ENCODE results near the gene ADPRHL1.
A peak's percentile ranks its signal among the peaks of the same experiment; 100 is the strongest.

Gene ADPRHL1

GRCh38 chr13:113452942-113453901 is at the start of gene ADPRHL1:
ADPRHL1 (minus strand) TSS chr13:113453488; CDS start chr13:113453437, 51 bp downstream.
- CTCF ChIA-PET = interaction anchor here (0.6 kb wide), 1 partner anchor 113 kb away, joined by 3 read pairs; no protein-coding TSS in a partner anchor

GRCh38 chr13:113502686-113503085 is 49.4 kb upstream of the ADPRHL1 start:
- H3K27me3 Mint-ChIP-seq = no peaks in the 10 kb centered on the region
- H3K27ac Mint-ChIP-seq = no peak overlapping the region
- no peaks in the 10 kb centered on the region for H3K9me3 Mint-ChIP-seq
- CTCF ChIA-PET = no interaction called here
- H3K4me1 Mint-ChIP-seq = no peaks in the 10 kb centered on the region
- peaks cover 38% of the 10 kb centered on the region for H3K36me3 Mint-ChIP-seq
- DNase-seq = no peak
- no peak overlapping the region for H3K4me3 Mint-ChIP-seq

More at GRCh38 chr13:113452942-113453901, at the start of gene ADPRHL1:
- Mint-ChIP-seq H3K4me3 (no peak within 1 kb of the TSS), H3K27ac (no peak within 1 kb of the TSS), H3K9me3 (no peaks in the 10 kb centered on the region), H3K36me3 (peaks cover 9% of the 10 kb centered on the region), H3K4me1 (no peaks in the 10 kb centered on the region), H3K27me3 (no peaks in the 10 kb centered on the region)
- DNase-seq = no peak

- CTCF ChIA-PET = no interaction called here
- Mint-ChIP-seq H3K4me1 (peaks cover 10% of the 10 kb centered on the region), H3K27ac (no peak overlapping the region), H3K27me3 (no peaks in the 10 kb centered on the region), H3K4me3 (no peak overlapping the region), H3K9me3 (no peaks in the 10 kb centered on the region), H3K36me3 (peaks cover 47% of the 10 kb centered on the region)
- no peak for DNase-seq
Observed at GRCh38 chr13:113500530-113501265, 47.4 kb upstream of the ADPRHL1 start.

- peaks cover 15% of the 10 kb centered on the region for H3K4me1 Mint-ChIP-seq
- peaks cover 42% of the 10 kb centered on the region for H3K36me3 Mint-ChIP-seq
- no peak for DNase-seq
- no peak overlapping the region for H3K4me3 Mint-ChIP-seq
- H3K9me3 Mint-ChIP-seq = no peaks in the 10 kb centered on the region
- CTCF ChIA-PET = no interaction called here
- H3K27me3 Mint-ChIP-seq = no peaks in the 10 kb centered on the region
- H3K27ac Mint-ChIP-seq = no peak overlapping the region
Observed at GRCh38 chr13:113499936-113500335, 46.6 kb upstream of the ADPRHL1 start.

- Mint-ChIP-seq H3K36me3 (peaks cover 42% of the 10 kb centered on the region), H3K27me3 (no peaks in the 10 kb centered on the region), H3K4me1 (peaks cover 20% of the 10 kb centered on the region), H3K4me3 (no peak overlapping the region), H3K9me3 (no peaks in the 10 kb centered on the region), H3K27ac (no peak overlapping the region)
- CTCF ChIA-PET = no interaction called here
- no peak for DNase-seq
Observed at GRCh38 chr13:113498905-113499304, 45.6 kb upstream of the ADPRHL1 start.

- Mint-ChIP-seq H3K9me3 (no peaks in the 10 kb centered on the region), H3K27ac (no peak overlapping the region), H3K27me3 (no peaks in the 10 kb centered on the region), H3K4me1 (peaks cover 29% of the 10 kb centered on the region), H3K4me3 (no peak overlapping the region), H3K36me3 (peaks cover 44% of the 10 kb centered on the region)
- no peak for DNase-seq
- CTCF ChIA-PET = interaction anchor here (1.2 kb wide), 2 partner anchors 9 to 34 kb away, joined by 3 read pairs; no protein-coding TSS in a partner anchor
Observed at GRCh38 chr13:113497217-113497616, 43.9 kb upstream of the ADPRHL1 start.

GRCh38 chr13:113495494-113496210 is 42.4 kb upstream of the ADPRHL1 start:
- no peak for DNase-seq
- no peaks in the 10 kb centered on the region for H3K27me3 Mint-ChIP-seq
- H3K9me3 Mint-ChIP-seq = no peaks in the 10 kb centered on the region
- peaks cover 39% of the 10 kb centered on the region for H3K36me3 Mint-ChIP-seq
- peaks cover 36% of the 10 kb centered on the region for H3K4me1 Mint-ChIP-seq
- H3K4me3 Mint-ChIP-seq = no peak overlapping the region
- CTCF ChIA-PET = interaction anchor here (1.2 kb wide), 1 partner anchor 7 kb away, joined by 3 read pairs; no protein-coding TSS in a partner anchor
- H3K27ac Mint-ChIP-seq = no peak overlapping the region

- Mint-ChIP-seq H3K4me3 (peak overlapping the region; percentile 40), H3K36me3 (peaks cover 27% of the 10 kb centered on the region), H3K27ac (peak overlapping the region; percentile 46), H3K27me3 (peaks cover 4% of the 10 kb centered on the region), H3K4me1 (peaks cover 52% of the 10 kb centered on the region), H3K9me3 (no peaks in the 10 kb centered on the region)
- CTCF ChIA-PET = no interaction called here
- no peak for DNase-seq
Observed at GRCh38 chr13:113493315-113493951, 40.1 kb upstream of the ADPRHL1 start.

- Mint-ChIP-seq H3K9me3 (no peaks in the 10 kb centered on the region), H3K27ac (no peak overlapping the region), H3K27me3 (peaks cover 4% of the 10 kb centered on the region), H3K4me3 (peak overlapping the region; percentile 76), H3K36me3 (peaks cover 20% of the 10 kb centered on the region), H3K4me1 (peaks cover 59% of the 10 kb centered on the region)
- DNase-seq = no peak
- CTCF ChIA-PET = no interaction called here
Observed at GRCh38 chr13:113491982-113492381, 38.7 kb upstream of the ADPRHL1 start.

- peaks cover 18% of the 10 kb centered on the region for H3K36me3 Mint-ChIP-seq
- no peaks in the 10 kb centered on the region for H3K9me3 Mint-ChIP-seq
- peak overlapping the region; percentile 76 for H3K4me3 Mint-ChIP-seq
- no peak overlapping the region for H3K27ac Mint-ChIP-seq
- H3K4me1 Mint-ChIP-seq = peaks cover 55% of the 10 kb centered on the region
- CTCF ChIA-PET = no interaction called here
- H3K27me3 Mint-ChIP-seq = peaks cover 4% of the 10 kb centered on the region
- no peak for DNase-seq
Observed at GRCh38 chr13:113491418-113491883, 38.2 kb upstream of the ADPRHL1 start.

GRCh38 chr13:113490496-113491417 is 37.5 kb upstream of the ADPRHL1 start, which contains the start of gene DCUN1D2:
DCUN1D2 (minus strand) TSS chr13:113490711; CDS start chr13:113490669, 42 bp downstream.
- CTCF ChIA-PET = interaction anchor here (0.7 to 1.4 kb wide), 3 partner anchors 10 to 33 kb away, joined by 3 read pairs; no protein-coding TSS in a partner anchor
- DNase-seq = peak; percentile 84
- peak within 1 kb of the TSS; percentile 86 for H3K4me3 Mint-ChIP-seq
- H3K9me3 Mint-ChIP-seq = no peaks in the 10 kb centered on the region
- H3K36me3 Mint-ChIP-seq = peaks cover 13% of the 10 kb centered on the region
- peaks cover 50% of the 10 kb centered on the region for H3K4me1 Mint-ChIP-seq
- peaks cover 4% of the 10 kb centered on the region for H3K27me3 Mint-ChIP-seq
- peak within 1 kb of the TSS; percentile 86 for H3K27ac Mint-ChIP-seq
